ENCODE results near the gene KRTAP5-8.
"Not testable (repeated sequence)": the region's sequence is repeated elsewhere in the genome, so short reads cannot be mapped to it uniquely, and the experiment has no call there.

KRTAP5-8 gene, protein sequence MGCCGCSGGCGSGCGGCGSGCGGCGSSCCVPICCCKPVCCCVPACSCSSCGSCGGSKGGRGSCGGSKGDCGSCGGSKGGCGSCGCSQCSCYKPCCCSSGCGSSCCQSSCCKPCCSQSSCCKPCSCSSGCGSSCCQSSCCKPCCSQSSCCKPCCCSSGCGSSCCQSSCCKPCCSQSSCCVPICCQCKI

DNA sequence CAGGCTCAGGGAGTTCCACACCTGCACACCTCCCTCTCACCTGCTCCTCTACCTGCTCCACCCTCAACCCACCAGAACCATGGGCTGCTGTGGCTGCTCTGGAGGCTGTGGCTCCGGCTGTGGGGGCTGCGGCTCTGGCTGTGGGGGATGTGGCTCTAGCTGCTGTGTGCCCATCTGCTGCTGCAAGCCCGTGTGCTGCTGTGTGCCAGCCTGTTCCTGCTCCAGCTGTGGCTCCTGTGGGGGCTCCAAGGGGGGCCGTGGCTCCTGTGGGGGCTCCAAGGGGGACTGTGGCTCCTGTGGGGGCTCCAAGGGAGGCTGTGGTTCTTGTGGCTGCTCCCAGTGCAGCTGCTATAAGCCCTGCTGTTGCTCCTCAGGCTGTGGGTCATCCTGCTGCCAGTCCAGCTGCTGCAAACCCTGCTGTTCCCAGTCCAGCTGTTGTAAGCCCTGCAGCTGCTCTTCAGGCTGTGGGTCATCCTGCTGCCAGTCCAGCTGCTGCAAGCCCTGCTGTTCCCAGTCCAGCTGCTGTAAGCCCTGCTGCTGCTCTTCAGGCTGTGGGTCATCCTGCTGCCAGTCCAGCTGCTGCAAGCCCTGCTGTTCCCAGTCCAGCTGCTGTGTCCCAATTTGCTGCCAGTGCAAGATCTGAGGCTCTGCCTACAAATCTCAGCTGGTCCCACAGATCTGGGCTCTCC lies at the start of gene KRTAP5-8:
Gene KRTAP5-8 (plus strand): TSS at position 49 of the 689 bp plus-strand sequence. CDS start 31 bp downstream, at position 80.
- DNase-seq (ENCODE audit: low read depth in 1 of 2, low spot score in 1 of 2) = not testable (repeated sequence)

DNA sequence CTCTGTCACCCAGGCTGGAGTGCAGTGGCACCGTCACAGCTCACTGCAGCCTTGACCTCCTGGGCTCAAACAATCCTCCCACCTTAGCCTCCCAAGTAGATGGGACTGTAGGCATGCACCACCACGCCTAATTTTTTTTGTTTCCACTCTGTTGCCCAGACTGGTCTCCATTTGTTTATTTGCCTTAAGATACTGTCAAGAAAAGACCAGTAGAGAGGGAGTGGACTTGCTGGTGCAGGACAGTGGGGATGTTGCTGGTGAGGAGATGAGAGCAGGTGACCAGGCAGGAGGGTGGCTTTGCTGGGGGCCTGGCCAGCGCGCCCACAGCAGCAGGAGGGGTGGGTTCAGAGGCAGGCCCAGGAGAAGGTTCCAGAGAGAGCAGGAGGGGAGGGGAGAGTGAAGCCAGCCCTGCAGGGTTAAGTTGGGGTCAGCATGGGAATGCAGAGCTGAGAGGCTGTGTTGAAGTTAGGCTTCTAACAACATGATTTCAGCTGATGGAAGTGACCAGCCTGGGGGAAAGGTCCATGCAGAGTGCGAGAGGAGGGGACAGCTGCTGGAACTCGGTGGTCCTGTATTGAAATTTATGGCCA lies 49.0 kb upstream of the KRTAP5-8 start:
- no peak for DNase-seq (ENCODE audit: low read depth in 1 of 2, low spot score in 1 of 2)

DNA sequence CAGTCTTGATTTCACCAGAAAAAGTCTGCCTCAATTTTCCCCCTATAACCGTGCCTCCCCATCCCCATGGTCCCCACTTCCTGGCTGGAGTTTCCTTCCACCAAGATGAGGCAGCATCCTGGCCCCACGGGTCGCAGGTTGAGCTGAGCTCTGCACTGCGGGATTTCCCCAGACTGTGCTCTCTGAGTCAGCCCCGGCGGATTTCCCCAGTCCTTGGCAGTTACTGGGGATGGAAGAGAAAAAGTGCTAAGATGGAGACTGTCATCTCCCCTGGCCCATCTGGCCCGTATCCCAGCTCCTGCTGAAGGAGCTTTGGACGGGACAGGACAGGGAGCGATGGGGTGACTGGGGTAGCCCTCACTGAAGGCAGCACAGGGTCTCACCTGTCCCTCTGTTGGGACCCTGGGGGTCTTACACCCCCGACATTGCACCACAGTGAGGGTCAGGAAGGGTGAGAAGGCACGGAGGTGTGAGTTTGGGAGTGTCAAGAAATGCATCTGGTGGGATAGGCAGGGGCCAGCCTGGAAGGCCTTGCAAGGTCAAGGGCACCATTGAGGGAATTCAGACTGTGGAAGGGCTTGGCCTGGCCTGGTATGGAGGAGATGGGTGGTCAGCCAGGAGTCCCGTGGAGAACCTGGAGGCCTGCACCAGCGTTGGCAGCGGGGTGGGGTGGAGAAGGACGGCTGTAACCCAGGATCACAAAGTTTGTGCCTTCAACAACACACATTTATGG lies 48.3 kb upstream of the KRTAP5-8 start:
- DNase-seq (ENCODE audit: low read depth in 1 of 2, low spot score in 1 of 2) = no peak

DNA sequence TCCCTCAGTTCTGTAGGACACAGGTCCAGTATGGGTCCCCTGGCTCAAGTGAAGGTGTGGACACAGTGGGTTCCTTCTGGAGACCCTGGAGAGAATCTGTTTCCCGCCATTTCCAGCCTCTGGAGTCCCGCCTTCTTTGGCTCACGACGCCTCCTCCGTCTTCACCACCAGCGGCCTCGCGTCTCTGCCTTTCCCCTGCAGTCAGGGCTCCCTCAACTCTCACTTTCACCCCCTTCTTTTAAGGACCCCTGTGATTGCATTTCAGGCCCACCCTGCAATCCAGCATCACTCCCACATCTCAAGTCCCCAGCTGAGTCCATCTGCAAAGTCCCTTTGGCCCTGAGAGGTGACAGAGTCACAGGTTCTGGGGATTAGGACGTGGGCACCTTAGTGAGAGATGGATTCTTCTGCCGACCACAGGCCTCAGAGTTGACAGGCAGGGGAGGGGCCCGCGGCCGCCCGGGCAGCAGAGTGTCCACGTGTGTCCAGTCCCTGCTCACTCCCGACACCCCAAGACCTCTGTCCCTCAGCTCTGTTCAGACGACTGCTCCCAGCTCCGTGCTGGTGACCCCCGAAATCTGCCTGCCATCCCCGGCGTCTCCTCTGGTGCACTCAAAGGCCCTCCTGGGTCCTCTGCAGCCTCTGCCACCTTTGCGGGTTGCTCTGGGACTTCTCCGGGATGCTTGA lies 47.6 kb upstream of the KRTAP5-8 start:
- DNase-seq (ENCODE audit: low read depth in 1 of 2, low spot score in 1 of 2) = no peak

DNA sequence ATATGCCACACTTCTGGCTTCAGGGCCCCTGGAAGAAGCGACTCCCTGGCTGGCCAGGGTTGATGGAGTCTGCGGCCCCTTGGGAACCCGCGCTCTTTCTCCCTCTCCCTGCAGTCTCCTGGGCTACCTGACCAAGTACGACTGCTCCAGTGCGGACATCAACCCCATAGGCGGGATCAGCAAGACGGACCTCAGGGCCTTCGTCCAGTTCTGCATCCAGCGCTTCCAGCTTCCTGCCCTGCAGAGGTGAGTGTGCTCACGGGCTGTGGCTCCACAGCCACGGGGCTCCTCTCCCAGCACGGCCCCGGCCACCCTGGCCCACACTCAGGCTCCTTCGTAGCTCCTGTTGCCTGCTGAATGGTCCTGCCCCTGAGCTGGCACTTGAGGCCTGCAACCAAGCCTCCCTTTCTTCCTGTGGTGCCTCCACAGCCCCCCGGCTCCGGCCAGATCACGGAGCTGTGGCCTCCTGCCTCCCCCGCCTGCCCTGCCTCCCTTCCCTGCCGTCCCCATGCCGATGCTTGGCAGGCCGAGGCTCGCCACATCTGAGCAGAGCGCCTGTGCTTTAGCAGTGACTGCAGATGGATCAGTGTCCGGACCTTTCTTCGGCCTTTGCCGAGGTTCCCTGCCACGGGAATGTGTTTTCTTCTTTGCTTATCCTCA lies 47.0 kb upstream of the KRTAP5-8 start:
- DNase-seq (ENCODE audit: low read depth in 1 of 2, low spot score in 1 of 2) = no peak

DNA sequence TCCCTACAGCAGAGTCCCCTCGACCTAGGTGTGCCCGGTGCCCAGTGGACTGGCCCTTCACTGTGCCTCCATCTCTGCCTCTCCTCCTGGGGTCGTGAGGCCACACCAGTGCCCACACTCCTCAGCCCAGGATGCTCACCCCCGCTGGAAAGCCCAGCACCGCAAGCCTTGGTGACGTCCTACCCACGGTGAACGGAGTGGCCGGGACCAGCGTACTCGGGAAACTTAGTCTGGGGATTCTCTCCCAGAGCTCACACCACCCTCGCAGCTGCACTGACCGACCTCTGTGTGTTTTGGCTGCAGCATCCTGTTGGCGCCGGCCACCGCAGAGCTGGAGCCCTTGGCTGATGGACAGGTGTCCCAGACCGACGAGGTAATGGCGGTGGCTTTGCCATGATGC lies 46.3 kb upstream of the KRTAP5-8 start:
- DNase-seq (ENCODE audit: low read depth in 1 of 2, low spot score in 1 of 2) = no peak

DNA sequence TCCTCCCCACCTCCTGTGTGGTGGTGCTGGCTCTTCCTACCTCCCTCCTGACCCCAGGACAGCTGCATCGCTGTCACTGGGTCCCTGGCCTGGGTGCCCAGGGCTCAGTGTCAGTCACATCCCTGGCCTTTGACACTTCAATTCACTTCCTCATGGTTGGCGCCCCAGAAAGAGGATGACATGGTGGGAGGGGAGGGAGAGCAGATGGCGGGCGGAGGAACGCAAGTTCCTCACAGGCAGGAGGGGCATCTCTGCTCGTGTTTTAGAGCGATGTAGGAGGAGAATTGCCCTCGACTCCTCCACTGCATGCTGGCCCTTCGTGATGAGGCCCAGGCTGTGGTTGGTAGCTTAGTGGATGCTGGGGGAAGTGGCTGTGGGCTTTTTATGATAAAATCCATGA lies 45.9 kb upstream of the KRTAP5-8 start:
- no peak for DNase-seq (ENCODE audit: low read depth in 1 of 2, low spot score in 1 of 2)

DNA sequence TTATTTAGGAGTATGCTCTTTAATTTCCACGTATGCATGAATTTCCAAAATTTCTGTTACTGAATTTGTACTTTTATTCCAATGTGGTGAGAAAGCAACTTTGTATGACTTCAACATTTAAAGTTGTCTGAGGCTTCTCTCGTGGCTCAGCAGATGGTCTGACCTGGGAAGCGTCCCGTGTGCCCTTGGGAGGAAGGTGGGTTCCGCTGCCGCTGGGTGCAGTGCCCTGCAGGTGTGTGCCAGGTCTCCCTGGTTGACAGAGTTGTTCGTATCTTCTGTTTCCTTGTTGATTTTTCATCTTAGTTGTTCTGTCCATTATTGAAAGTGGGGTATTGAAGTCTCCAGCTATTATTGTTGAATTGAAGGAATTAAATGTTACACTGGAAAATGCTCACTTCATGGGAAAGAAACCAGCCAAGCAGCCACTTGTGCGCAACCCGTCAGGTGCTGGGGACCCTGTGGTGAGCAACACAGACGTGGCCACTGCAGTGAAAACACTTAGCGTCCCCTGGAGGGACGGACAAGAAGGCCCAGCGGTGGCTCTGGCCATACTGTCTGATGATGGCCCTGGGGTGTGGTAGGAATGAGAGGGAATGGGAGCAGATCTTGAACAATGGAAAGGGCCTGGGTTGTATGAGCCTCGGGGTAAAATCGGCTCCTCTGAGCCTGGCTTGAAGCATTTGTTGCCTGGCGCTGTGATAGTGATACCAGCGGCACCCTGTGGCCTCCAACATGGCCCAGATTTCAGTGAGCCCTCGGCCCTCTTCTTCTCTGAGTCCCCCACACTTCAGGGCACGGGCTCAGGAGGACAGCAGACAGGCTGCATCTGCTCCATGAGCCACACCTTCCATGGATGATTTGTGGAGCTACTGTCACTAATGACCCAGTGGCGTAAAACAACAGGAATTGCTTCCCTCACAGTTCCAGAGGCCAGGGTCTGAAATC lies 42.3 kb upstream of the KRTAP5-8 start:
- DNase-seq (ENCODE audit: low read depth in 1 of 2, low spot score in 1 of 2) = no peak

DNA sequence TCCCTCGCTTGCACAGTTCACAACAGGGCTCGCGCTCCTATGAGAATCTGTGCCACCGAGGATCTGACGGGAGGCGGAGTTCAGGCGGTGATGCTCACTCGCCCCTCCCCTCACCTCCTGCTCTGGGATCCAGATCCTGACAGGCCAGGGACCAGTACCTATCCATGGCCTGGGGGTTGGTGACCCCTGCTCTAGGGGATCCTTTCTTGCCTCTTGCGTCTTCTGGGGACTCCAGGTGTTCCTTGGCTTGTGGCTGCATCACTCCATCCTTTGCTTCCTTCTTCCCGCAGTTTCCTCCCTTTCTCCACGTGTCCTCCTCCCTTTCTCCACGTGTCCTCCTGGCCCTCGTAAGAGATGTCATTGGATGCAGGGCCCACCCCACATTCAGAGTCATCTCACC lies 41.4 kb upstream of the KRTAP5-8 start:
- no peak for DNase-seq (ENCODE audit: low read depth in 1 of 2, low spot score in 1 of 2)

DNA sequence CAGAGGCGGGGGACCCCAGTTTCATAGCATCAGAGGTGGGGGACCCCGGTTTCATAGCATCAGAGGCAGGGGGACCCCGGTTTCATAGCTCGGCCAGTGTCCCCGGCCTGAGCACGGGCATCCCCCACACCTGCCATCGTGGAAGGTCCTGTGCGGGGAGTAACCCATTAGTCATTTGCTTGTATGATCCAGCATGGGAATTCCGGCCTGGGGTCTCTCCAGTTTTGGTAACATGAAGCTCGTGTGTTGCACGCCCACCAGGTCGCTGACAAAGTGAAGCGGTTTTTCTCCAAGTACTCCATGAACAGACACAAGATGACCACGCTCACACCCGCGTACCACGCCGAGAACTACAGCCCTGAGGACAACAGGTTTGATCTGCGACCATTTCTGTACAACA lies 39.7 kb upstream of the KRTAP5-8 start:
- no peak for DNase-seq (ENCODE audit: low read depth in 1 of 2, low spot score in 1 of 2)

DNA sequence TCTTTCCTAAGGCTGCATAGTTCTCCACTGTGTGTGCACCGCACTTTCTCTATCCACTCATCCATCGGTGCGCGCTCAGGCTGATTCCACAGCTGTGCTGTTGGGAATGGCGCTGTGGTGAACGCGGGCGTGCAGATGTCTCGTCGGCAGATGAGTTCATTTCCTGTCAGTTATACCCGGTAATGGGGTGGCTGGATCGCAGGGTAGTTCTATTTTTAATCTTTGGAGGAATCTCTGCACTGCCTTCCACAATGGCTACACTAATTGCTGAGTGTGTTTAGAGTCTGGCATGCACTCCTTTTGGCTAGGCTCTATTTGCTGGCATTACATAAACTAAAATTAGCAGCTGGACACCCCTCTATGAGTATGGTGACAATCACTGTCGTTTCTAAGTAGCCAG lies 38.7 kb upstream of the KRTAP5-8 start:
- no peak for DNase-seq (ENCODE audit: low read depth in 1 of 2, low spot score in 1 of 2)

DNA sequence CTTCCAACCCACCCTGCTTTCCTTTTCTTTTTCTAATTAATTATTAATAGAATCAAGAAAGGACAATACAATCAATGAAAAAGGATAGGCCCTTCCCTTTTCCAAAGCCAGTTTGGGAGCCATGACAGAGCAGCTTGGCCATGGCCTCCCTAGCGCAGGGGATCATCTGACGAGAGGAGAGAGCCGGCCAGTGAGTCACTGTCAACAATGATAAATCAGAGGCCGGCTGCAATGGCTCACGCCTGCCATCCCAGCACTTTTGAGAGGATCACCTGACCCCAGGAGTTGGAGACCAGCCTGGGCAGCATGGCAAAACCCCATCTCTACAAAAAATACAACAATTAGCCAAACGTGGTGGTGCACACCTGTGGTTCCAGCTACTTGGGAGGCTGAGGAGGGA lies 38.3 kb upstream of the KRTAP5-8 start:
- no peak for DNase-seq (ENCODE audit: low read depth in 1 of 2, low spot score in 1 of 2)

DNA sequence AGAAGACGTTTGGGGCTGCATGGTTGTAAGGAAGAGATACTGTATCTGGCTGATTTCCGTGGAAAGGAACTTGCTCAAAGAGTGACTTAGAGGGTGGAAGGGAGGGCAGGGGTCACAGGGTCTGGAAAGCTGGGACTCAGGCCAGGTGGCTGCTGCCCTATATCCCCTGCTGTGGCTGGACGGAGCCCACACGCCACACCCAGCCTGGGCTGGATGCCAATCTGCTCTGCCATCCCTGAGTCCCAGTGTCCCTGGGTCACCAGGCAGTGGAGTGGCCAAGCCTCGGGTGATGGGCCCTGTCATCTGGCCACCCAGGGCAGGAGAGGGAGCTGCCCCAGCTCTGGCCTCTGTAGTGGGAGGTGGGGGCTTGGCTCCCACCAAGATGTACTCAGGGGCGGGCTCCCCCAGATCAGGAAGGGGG lies 37.2 kb upstream of the KRTAP5-8 start:
- no peak for DNase-seq (ENCODE audit: low read depth in 1 of 2, low spot score in 1 of 2)

DNA sequence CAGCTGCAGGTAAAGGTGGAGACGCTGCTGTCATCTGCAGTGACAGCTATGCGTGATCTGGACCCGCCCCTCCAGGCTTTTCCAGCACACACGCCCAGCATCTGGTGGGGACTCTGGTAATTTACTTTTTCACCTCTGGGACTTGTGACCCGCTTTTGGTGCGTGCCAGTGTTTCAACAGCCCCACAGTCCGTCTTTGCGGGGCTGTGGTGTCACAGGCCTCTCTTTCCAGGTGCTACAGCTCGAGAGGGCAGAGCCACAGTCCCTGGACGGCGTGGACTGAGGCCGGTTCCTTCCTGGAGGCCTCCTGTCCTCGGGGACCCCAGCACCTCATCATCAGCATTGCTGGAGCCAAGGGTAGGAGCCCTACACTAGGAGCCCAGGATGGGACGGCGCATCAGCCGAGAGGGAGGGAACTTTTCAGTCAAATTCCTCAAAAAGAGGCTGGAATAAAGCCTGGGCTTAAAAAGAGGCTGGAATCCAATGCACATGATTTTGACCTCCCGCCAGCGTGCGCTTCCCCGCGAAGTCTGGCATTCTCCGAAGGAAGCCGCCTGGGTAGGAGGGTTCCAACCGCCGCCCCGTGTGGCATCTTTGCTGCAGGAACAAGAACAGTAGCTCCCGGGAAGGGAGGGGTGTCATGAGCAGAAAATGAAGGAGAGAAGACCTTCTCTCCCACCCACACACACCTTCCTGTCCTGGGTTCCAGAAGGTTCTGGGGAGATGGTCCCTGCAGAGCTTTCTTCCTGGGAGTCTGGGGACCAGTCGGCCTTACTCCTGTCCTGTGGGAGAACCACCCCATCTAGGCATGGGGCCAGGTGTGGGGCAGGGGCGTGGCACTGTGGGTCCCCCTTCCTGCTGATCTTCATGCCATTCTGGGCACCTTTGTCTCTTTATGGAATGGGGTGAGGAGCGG lies 36.5 kb upstream of the KRTAP5-8 start:
- DNase-seq (ENCODE audit: low read depth in 1 of 2, low spot score in 1 of 2) = no peak

DNA sequence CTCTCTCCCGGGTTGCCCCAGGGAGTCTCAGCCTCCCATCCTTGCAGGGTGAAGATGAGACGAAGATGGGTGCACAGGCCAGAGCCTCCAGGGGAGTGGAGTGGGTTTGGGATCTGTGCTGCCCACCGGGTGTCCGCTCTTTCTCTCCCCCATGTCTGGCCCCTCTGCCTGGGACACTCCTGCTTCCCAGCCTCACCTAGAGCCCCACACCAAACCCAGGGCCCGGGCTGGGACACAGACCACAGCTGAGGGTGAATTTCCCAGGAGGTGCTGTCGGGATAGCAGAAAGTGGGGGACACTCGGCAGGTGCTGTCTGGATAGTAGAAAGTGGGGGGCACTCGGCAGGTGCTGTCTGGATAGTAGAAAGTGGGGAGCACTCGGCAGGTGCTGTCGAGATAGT lies 35.8 kb upstream of the KRTAP5-8 start:
- DNase-seq (ENCODE audit: low read depth in 1 of 2, low spot score in 1 of 2) = no peak

DNA sequence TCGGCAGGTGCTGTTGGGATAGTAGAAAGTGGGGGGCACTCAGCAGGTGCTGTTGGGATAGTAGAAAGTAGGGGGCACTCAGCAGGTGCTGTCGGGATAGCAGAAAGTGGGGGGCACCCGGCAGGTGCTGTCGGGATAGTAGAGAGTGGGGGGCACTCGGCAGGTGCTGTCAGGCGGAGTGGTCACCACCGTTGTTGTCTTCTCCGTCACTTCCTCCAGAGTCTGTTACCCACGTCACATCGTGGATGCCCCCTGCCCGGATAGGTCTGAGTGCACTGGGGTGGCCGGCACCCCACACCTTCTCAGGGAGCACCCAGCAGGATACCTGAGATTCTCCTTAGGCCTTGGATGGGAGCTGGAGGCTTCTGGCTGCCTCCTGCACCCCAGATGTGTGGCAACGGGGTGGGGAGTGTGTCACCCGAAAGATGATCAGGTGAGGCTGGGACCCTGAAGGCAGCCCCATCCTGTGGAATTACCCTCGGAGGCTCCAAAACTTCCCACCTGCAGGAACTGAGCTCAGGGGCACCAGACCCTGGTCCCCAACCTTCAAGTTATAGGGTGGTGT lies 34.9 kb upstream of the KRTAP5-8 start:
- no peak for DNase-seq (ENCODE audit: low read depth in 1 of 2, low spot score in 1 of 2)

DNA sequence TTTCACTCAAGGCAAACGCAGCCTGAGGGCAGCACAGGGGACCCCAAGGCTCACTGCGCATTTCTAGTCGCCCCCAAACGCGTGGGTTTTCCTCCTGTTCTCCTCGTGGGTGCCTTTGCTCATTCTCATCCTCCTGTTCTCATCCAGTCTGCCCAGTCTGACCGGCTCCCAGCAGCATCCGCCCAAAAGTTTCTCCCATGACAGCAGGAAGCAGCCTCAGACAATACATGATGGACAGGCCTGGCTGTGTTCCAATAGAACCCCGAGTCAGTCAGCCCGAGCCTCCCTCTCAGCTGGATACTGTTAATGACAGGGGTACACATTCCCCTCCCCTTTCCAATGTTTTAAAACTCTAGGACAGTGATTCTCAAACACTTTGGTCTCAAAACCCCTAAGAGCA lies 33.3 kb upstream of the KRTAP5-8 start:
- DNase-seq (ENCODE audit: low read depth in 1 of 2, low spot score in 1 of 2) = no peak

DNA sequence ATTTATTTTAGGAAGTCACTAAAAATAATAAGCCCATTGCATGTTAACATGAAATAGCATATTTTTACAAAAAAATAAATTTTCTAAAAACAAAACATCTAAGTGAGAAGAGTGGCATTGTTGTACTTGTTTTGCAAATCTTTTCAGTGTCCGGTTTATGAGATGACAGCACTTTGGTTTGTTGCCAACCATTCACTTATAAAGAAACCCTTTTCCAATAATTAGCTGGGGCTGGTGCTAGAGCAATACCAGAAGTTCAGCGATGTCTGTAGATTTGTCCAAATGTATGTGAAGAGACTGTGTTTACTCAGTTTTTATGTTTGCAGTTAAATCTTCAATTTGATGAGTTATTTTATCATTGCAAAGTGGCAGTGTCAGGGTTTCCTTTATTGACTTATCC lies 32.8 kb upstream of the KRTAP5-8 start:
- DNase-seq (ENCODE audit: low read depth in 1 of 2, low spot score in 1 of 2) = no peak

Measured in activated T-helper 1 cell treated with anti-CD3 and anti-CD28 coated beads, Interleukin-2, amount 50 U/mL, for 16 hours (primary cell).